Endothelial cell of umbilical vein (primary cell): ENCODE measurements around the gene SMIM14. TPM values are rescaled to one million over a fixed set of nuclear protein-coding genes. Genes with fewer than 3 reads are reported as not detected.

Experiments used
- BruUV-seq: library from RNA; stranded (reverse); fragments of 400-500 nt; replicated peaks from 2 replicates; lab custom pipeline; 2021; lab: Mats Ljungman, UMichigan
- CTCF ChIA-PET: fragments of 300-600, 350-600 bp; sonication (Branson Sonifier 250); formaldehyde crosslinking; loops from one replicate; lab custom pipeline; 2021; ENCODE audit warnings: antibody characterized with exemption, inconsistent platforms; lab: Charles Lee
- POLR2A ChIA-PET: fragments of 300-600, 350-600 bp; sonication (Branson Sonifier 250); formaldehyde crosslinking; loops from one replicate; lab custom pipeline; 2021; ENCODE audit warnings: antibody characterized with exemption, inconsistent platforms; lab: Charles Lee
- DNase-seq: peaks from one replicate; pipeline ENCODE4 v3.0.0-alpha.2; 2011; ENCODE audit warnings: low read depth, low spot score
- FAIRE-seq: peaks from 2 replicates; lab custom pipeline; 2011; peaks lifted over from hg19 to GRCh38; lab: Jason Lieb, UNC
- H2AFZ ChIP-seq: 2 replicates; pipeline ENCODE4 v1.6.0; 2012; ENCODE audit warnings: low read depth, low read length, control low read depth, inconsistent platforms
- H3K27ac ChIP-seq: 2 replicates; pipeline ENCODE4 v1.5.1; 2011; ENCODE audit warnings: low read depth, mild to moderate bottlenecking, control low read depth, low read length, moderate library complexity; ENCODE audit not compliant: insufficient read depth
- H3K27me3 ChIP-seq, 2 experiments: 2 replicates each; pipeline versions ENCODE4 v1.6.0 to v1.6.1; 2011; ENCODE audit warnings: low read length in 2 of 2, mixed read lengths in 1 of 2; ENCODE audit not compliant: control insufficient read depth in 2 of 2, insufficient read depth in 2 of 2
- H3K36me3 ChIP-seq, 2 experiments: 2 replicates in 1 of 2; 3 replicates in 1 of 2; pipeline ENCODE4 v1.5.1; 2011; ENCODE audit warnings: low read length in 2 of 2, mild to moderate bottlenecking in 1 of 2, moderate library complexity in 1 of 2; ENCODE audit not compliant: control insufficient read depth in 2 of 2, insufficient read depth in 2 of 2; ENCODE audit errors: extremely low read depth in 1 of 2
- H3K4me1 ChIP-seq: 3 replicates; pipeline ENCODE4 v1.5.1; 2011; ENCODE audit warnings: mild to moderate bottlenecking, low read length; ENCODE audit not compliant: control insufficient read depth, insufficient read depth; ENCODE audit errors: extremely low read depth
- H3K4me2 ChIP-seq: 2 replicates; pipeline ENCODE4 v1.6.1; 2011; ENCODE audit warnings: low read length, control low read depth, mixed read lengths; ENCODE audit not compliant: insufficient read depth
- H3K4me3 ChIP-seq, 3 experiments: fragments of 200-600 bp in 1 of 3; sonication (generic), shearing (Covaris generic) in 1 of 3; replicated peaks in 1 of 3; 2 replicates each; pipeline ENCODE4 v1.5.1; 2011 to 2016; ENCODE audit warnings: control low read depth in 3 of 3, low read length in 3 of 3, mild to moderate bottlenecking in 2 of 3, inconsistent platforms in 1 of 3, low read depth in 1 of 3, moderate library complexity in 1 of 3; ENCODE audit not compliant: insufficient read depth in 1 of 3
- H3K79me2 ChIP-seq: 2 replicates; pipeline ENCODE4 v1.6.0; 2012; ENCODE audit warnings: low read length, inconsistent platforms; ENCODE audit not compliant: control insufficient read depth, insufficient read depth
- H3K9ac ChIP-seq: replicated peaks from 2 replicates; pipeline ENCODE3; 2011; ENCODE audit warnings: low read length, control low read depth; ENCODE audit not compliant: insufficient read depth; ENCODE audit errors: extremely low read depth
- H3K9me1 ChIP-seq: replicated peaks from 3 replicates; pipeline ENCODE4 v1.6.0; 2011; ENCODE audit warnings: mild to moderate bottlenecking, low read length; ENCODE audit not compliant: control insufficient read depth, insufficient read depth; ENCODE audit errors: extremely low read depth
- H3K9me3 ChIP-seq: replicated peaks from 2 replicates; pipeline ENCODE4 v1.5.1; 2012; ENCODE audit warnings: low read length, inconsistent platforms; ENCODE audit not compliant: control insufficient read depth, insufficient read depth
- H4K20me1 ChIP-seq: replicated peaks from 2 replicates; pipeline ENCODE3; 2011; ENCODE audit warnings: mild to moderate bottlenecking, low read length; ENCODE audit not compliant: control insufficient read depth, insufficient read depth; ENCODE audit errors: extremely low read depth
- CTCF ChIP-seq, 2 donors: IDR thresholded peaks; 1 replicate in 1 of 2; 2 replicates in 1 of 2; pipeline ENCODE4 v1.5.1; 2011; ENCODE audit warnings: low read length in 2 of 2, mild to moderate bottlenecking in 2 of 2, moderate library complexity in 2 of 2, control low read depth in 1 of 2, inconsistent platforms in 1 of 2, low read depth in 1 of 2; ENCODE audit not compliant: insufficient read depth in 1 of 2; ENCODE audit errors: extremely low read depth in 1 of 2
- EZH2 ChIP-seq: IDR thresholded peaks from 2 replicates; pipeline ENCODE4 v1.6.1; 2012; ENCODE audit warnings: borderline replicate concordance, low read depth, mild to moderate bottlenecking, moderate library complexity, low read length, inconsistent platforms; ENCODE audit not compliant: severe bottlenecking
- FOS ChIP-seq: IDR thresholded peaks from 2 replicates; pipeline ENCODE4 v1.6.1; 2011; ENCODE audit warnings: mild to moderate bottlenecking, low read length, moderate library complexity, borderline replicate concordance; ENCODE audit not compliant: insufficient read depth
- GATA2 ChIP-seq: IDR thresholded peaks from 2 replicates; pipeline ENCODE4 v1.7.0; 2011; ENCODE audit warnings: low read depth, mild to moderate bottlenecking, moderate library complexity, mixed read lengths, low read length; ENCODE audit not compliant: insufficient read length, insufficient read depth
- JUN ChIP-seq: IDR thresholded peaks from 2 replicates; pipeline ENCODE4 v1.6.1; 2011; ENCODE audit warnings: borderline replicate concordance, low read depth; ENCODE audit not compliant: insufficient read length, insufficient read depth
- MAX ChIP-seq: IDR thresholded peaks from 2 replicates; pipeline ENCODE4 v1.6.1; 2011; ENCODE audit not compliant: insufficient read depth, insufficient read length
- MYC ChIP-seq: IDR thresholded peaks from one replicate; pipeline ENCODE4 v1.6.1; 2011; ENCODE audit warnings: mild to moderate bottlenecking, low read depth, low read length
- POLR2A ChIP-seq: IDR thresholded peaks from 2 replicates; pipeline ENCODE4 v1.6.1; 2012; ENCODE audit warnings: low read depth, mild to moderate bottlenecking, control low read depth, low read length
- POLR2AphosphoS5 ChIP-seq: IDR thresholded peaks from 2 replicates; pipeline ENCODE4 v1.6.1; 2012; ENCODE audit warnings: low read depth, mild to moderate bottlenecking, control low read depth, low read length, moderate library complexity; ENCODE audit not compliant: insufficient read depth
- dilution Hi-C: fragments of 300-500 bp; cut with MboI; formaldehyde crosslinking; loops from one replicate; pipeline ENCODE4 v1.15.0; 2019; ENCODE audit warnings: low sequenced_read_pairs; ENCODE audit not compliant: extremely low pct_ligation_motif_present
- intact Hi-C: fragments of 100-400 bp; cut with micrococcal nuclease; formaldehyde crosslinking; loops from one replicate; pipeline ENCODE4 v1.10.0; 2022
- polyA plus RNA-seq, 4 experiments: library from polyadenylated mRNA; depleted of rRNA in 3 of 4; stranded (reverse) in 3 of 4; unstranded in 1 of 4; fragments of >200 nt; gene quantifications; 2 replicates each; pipeline versions ENCODE4 v1.2.1 to v1.2.3, GENCODE V29; 2011 to 2012; ENCODE audit warnings: missing spikeins in 1 of 4
- total RNA-seq: library from RNA; stranded (reverse); gene quantifications from 2 replicates; pipeline ENCODE4 v1.2.3, GENCODE V29; 2021

The SMIM14 gene
- total and polyA plus RNA-seq, 2 donors (not counting 3 experiments of a cell fraction or from before 2014, with no cell fraction given): 12.3 to 15.4 TPM

- H2AFZ ChIP-seq: no peak overlapping the region
- peak; percentile 51 for DNase-seq
- H3K4me3 ChIP-seq: no peak overlapping the region
- ChIA-PET CTCF (no interaction called here), POLR2A (interaction anchor here (0.6 kb wide), 1 partner anchor 270 kb away, joined by 3 read pairs; no protein-coding TSS in a partner anchor)
- no peak overlapping the region for H3K27ac ChIP-seq
- H3K4me2 ChIP-seq: no peak overlapping the region
- no peak overlapping the region for H3K9ac ChIP-seq
- dilution Hi-C loops: no loop called here
- FAIRE-seq: peak; percentile 74
- H3K79me2 ChIP-seq: no peaks in the 10 kb centered on the region
- no peaks in the 10 kb centered on the region for H3K9me1 ChIP-seq
- TF ChIP-seq MAX: no peak
- TF ChIP-seq FOS: peak; percentile 84
- TF ChIP-seq JUN: peak; percentile 68
- peaks cover 0 to 3% of the 10 kb centered on the region in 2 experiments for H3K36me3 ChIP-seq
- H3K27me3 ChIP-seq: no peaks in the 10 kb centered on the region
- no peaks in the 10 kb centered on the region for H3K4me1 ChIP-seq
- intact Hi-C loops: no loop called here
- no peaks in the 10 kb centered on the region for H4K20me1 ChIP-seq
- TSS peak; percentile 62 for BruUV-seq
- no peaks in the 10 kb centered on the region for H3K9me3 ChIP-seq
Measured at GRCh38 chr4:39565878-39566600, 72.6 kb downstream of the SMIM14 start.

- H3K79me2 ChIP-seq: no peaks in the 10 kb centered on the region
- BruUV-seq: no TSS peak
- dilution Hi-C loops: no loop called here
- no peaks in the 10 kb centered on the region for H4K20me1 ChIP-seq
- no peak overlapping the region for H3K9ac ChIP-seq
- no peak overlapping the region for H3K4me3 ChIP-seq
- TF ChIP-seq JUN: no peak
- TF ChIP-seq CTCF (IDR thresholded peaks at IDR 0.05; ENCODE audit: extremely low read depth in 1 of 2, insufficient read depth in 1 of 2, low read depth in 1 of 2, low read length in 2 of 2): no peak
- no peak for TF ChIP-seq POLR2AphosphoS5
- TF ChIP-seq MYC: no peak
- TF ChIP-seq POLR2A: no peak
- TF ChIP-seq GATA2: no peak
- TF ChIP-seq EZH2: no peak
- no peak for TF ChIP-seq FOS
- TF ChIP-seq MAX: no peak
- no peak overlapping the region for H3K4me2 ChIP-seq
- POLR2A ChIA-PET: no interaction called here
- H3K27me3 ChIP-seq: no peaks in the 10 kb centered on the region
- DNase-seq: no peak
- no peaks in the 10 kb centered on the region for H3K9me1 ChIP-seq
- peaks cover 0 to 3% of the 10 kb centered on the region in 2 experiments for H3K36me3 ChIP-seq
- CTCF ChIA-PET: interaction anchor here (0.8 kb wide), 1 partner anchor 70 kb away, joined by 3 read pairs; no protein-coding TSS in a partner anchor
- no peak overlapping the region for H3K27ac ChIP-seq
- intact Hi-C loops: no loop called here
- FAIRE-seq: no peak
- no peaks in the 10 kb centered on the region for H3K4me1 ChIP-seq
- no peaks in the 10 kb centered on the region for H3K9me3 ChIP-seq
- H2AFZ ChIP-seq: no peak overlapping the region
Measured at GRCh38 chr4:39563346-39563847, 75.3 kb downstream of the SMIM14 start.
